Chondrocyte (in vitro differentiated cells): ENCODE measurements around the gene SUFU. TPM values are rescaled to one million over a fixed set of nuclear protein-coding genes. Genes with fewer than 3 reads are reported as not detected.
"Not testable (repeated sequence)": the region's sequence is repeated elsewhere in the genome, so short reads cannot be mapped to it uniquely, and the experiment has no call there.

Source experiments
- DNase-seq: peaks from one replicate; pipeline ENCODE4 v3.0.0; 2021; ENCODE audit warnings: mixed read lengths, low spot score
- H3K27ac Mint-ChIP-seq: one replicate; pipeline ENCODE4 v1.8.0; 2021; ENCODE audit warnings: mild to moderate bottlenecking, moderate library complexity, mixed read lengths; ENCODE audit not compliant: unreplicated experiment
- H3K27me3 Mint-ChIP-seq: 2 replicates; pipeline ENCODE4 v1.8.0; 2021; ENCODE audit warnings: low read depth, mixed read lengths
- H3K36me3 Mint-ChIP-seq: 2 replicates; pipeline ENCODE4 v1.8.0; 2021; ENCODE audit warnings: low read depth, mixed read lengths
- H3K4me1 Mint-ChIP-seq: 2 replicates; pipeline ENCODE4 v1.8.0; 2021; ENCODE audit warnings: low read depth, mild to moderate bottlenecking, mixed read lengths
- H3K4me3 Mint-ChIP-seq: one replicate; pipeline ENCODE4 v1.8.0; 2021; ENCODE audit warnings: mild to moderate bottlenecking, moderate library complexity, mixed read lengths; ENCODE audit not compliant: unreplicated experiment
- H3K9me3 Mint-ChIP-seq: 2 replicates; pipeline ENCODE4 v1.8.0; 2021; ENCODE audit warnings: low read depth, mixed read lengths
- CTCF ChIP-seq: fragments of 200-600 bp; sonication (generic); IDR thresholded peaks from 2 replicates; pipeline ENCODE4 v1.5.0; 2021; ENCODE audit warnings: antibody characterized with exemption, mild to moderate bottlenecking, moderate library complexity
- total RNA-seq: library from RNA; stranded (reverse); gene quantifications from 3 replicates; pipeline ENCODE4 v1.2.1, GENCODE V29; 2021

The SUFU gene
- total RNA-seq, 1 donor from 2014 or later = 15.5 TPM

GRCh38 chr10:102661658-102662028 lies 157.9 kb downstream of the SUFU start:
- no peak overlapping the region for H3K27ac Mint-ChIP-seq
- H3K4me3 Mint-ChIP-seq = no peak overlapping the region
- no peak for DNase-seq
- H3K27me3 Mint-ChIP-seq = no peaks in the 10 kb centered on the region
- H3K9me3 Mint-ChIP-seq = no peaks in the 10 kb centered on the region
- peaks cover 10% of the 10 kb centered on the region for H3K36me3 Mint-ChIP-seq
- TF ChIP-seq CTCF = no peak
- peaks cover 13% of the 10 kb centered on the region for H3K4me1 Mint-ChIP-seq

GRCh38 chr10:102665904-102666509 lies 162.2 kb downstream of the SUFU start:
- TF ChIP-seq CTCF = no peak
- no peaks in the 10 kb centered on the region for H3K36me3 Mint-ChIP-seq
- peaks cover 21% of the 10 kb centered on the region for H3K4me1 Mint-ChIP-seq
- H3K27ac Mint-ChIP-seq = no peak overlapping the region
- DNase-seq = no peak
- no peaks in the 10 kb centered on the region for H3K9me3 Mint-ChIP-seq
- no peak overlapping the region for H3K4me3 Mint-ChIP-seq
- H3K27me3 Mint-ChIP-seq = no peaks in the 10 kb centered on the region

- not testable (repeated sequence) for H3K27ac Mint-ChIP-seq, H3K27me3 Mint-ChIP-seq, DNase-seq, H3K4me3 Mint-ChIP-seq, H3K36me3 Mint-ChIP-seq, H3K9me3 Mint-ChIP-seq
- H3K4me1 Mint-ChIP-seq = peaks cover 14% of the 10 kb centered on the region
These were observed 163.6 kb downstream of the SUFU start for GRCh38 chr10:102667411-102667810.

GRCh38 chr10:102668326-102669107 lies 164.7 kb downstream of the SUFU start:
- H3K4me3 Mint-ChIP-seq = no peak overlapping the region
- H3K27me3 Mint-ChIP-seq = no peaks in the 10 kb centered on the region
- no peak for TF ChIP-seq CTCF
- DNase-seq = peak; percentile 78
- H3K4me1 Mint-ChIP-seq = peaks cover 23% of the 10 kb centered on the region
- no peaks in the 10 kb centered on the region for H3K9me3 Mint-ChIP-seq
- no peak overlapping the region for H3K27ac Mint-ChIP-seq
- no peaks in the 10 kb centered on the region for H3K36me3 Mint-ChIP-seq

- Mint-ChIP-seq H3K27ac (peak overlapping the region; percentile 45), H3K9me3 (no peaks in the 10 kb centered on the region), H3K36me3 (no peaks in the 10 kb centered on the region), H3K4me1 (peaks cover 33% of the 10 kb centered on the region), H3K4me3 (no peak overlapping the region), H3K27me3 (no peaks in the 10 kb centered on the region)
- DNase-seq = no peak
- peak; percentile 67 for TF ChIP-seq CTCF
These were observed 165.7 kb downstream of the SUFU start for GRCh38 chr10:102669206-102670064.
